HEK293 (cell line): ENCODE results near the gene UBXN6.

Experiments used
- PATZ1 ChIP-seq: fragments of 450-650 bp; formaldehyde crosslinking; IDR thresholded peaks from 2 replicates; pipeline ENCODE4 v1.5.1; 2016; ENCODE audit warnings: missing biosample characterization, missing genetic modification characterization
- PRDM1 ChIP-seq: fragments of 450-650 bp; formaldehyde crosslinking; IDR thresholded peaks from 2 replicates; pipeline ENCODE4; 2016; ENCODE audit warnings: missing biosample characterization, missing genetic modification characterization
- PRDM10 ChIP-seq: fragments of 450-650 bp; formaldehyde crosslinking; IDR thresholded peaks from 2 replicates; pipeline ENCODE4 v1.5.1; 2016; ENCODE audit warnings: missing biosample characterization, missing genetic modification characterization
- PRDM4 ChIP-seq: fragments of 450-650 bp; formaldehyde crosslinking; IDR thresholded peaks from 2 replicates; pipeline ENCODE4 v1.5.1; 2017; ENCODE audit warnings: missing biosample characterization, missing genetic modification characterization
- ZBTB10 ChIP-seq: fragments of 450-650 bp; formaldehyde crosslinking; IDR thresholded peaks from 2 replicates; pipeline ENCODE4 v1.5.1; 2016; ENCODE audit warnings: missing biosample characterization, missing genetic modification characterization
- ZBTB11 ChIP-seq: fragments of 450-650 bp; formaldehyde crosslinking; conservative IDR thresholded peaks from 2 replicates; pipeline ENCODE4 v1.5.1; 2016; ENCODE audit warnings: low read depth, missing biosample characterization, missing genetic modification characterization
- ZBTB26 ChIP-seq: fragments of 450-650 bp; formaldehyde crosslinking; optimal IDR thresholded peaks from 2 replicates; pipeline ENCODE3; 2016; ENCODE audit warnings: missing biosample characterization, mild to moderate bottlenecking, missing genetic modification characterization
- ZBTB7A ChIP-seq: fragments of 450-650 bp; formaldehyde crosslinking; IDR thresholded peaks from 2 replicates; pipeline ENCODE4 v1.5.1; 2016; ENCODE audit warnings: low read depth, missing biosample characterization, missing genetic modification characterization
- ZEB2 ChIP-seq: fragments of 450-650 bp; formaldehyde crosslinking; IDR thresholded peaks from 2 replicates; pipeline ENCODE4 v1.5.1; 2016; ENCODE audit warnings: missing biosample characterization, missing genetic modification characterization
- ZFP37 ChIP-seq: fragments of 450-650 bp; formaldehyde crosslinking; IDR thresholded peaks from 2 replicates; pipeline ENCODE4 v1.5.1; 2016; ENCODE audit warnings: missing biosample characterization, missing genetic modification characterization
- ZFP41 ChIP-seq: fragments of 450-650 bp; formaldehyde crosslinking; IDR thresholded peaks from 2 replicates; pipeline ENCODE4 v1.5.1; 2016; ENCODE audit warnings: missing biosample characterization, missing genetic modification characterization, borderline replicate concordance
- ZNF138 ChIP-seq: fragments of 450-650 bp; formaldehyde crosslinking; IDR thresholded peaks from 2 replicates; pipeline ENCODE4 v1.5.1; 2016; ENCODE audit warnings: missing biosample characterization, missing genetic modification characterization, borderline replicate concordance
- ZNF211 ChIP-seq: fragments of 450-650 bp; formaldehyde crosslinking; IDR thresholded peaks from 2 replicates; pipeline ENCODE4 v1.5.1; 2016; ENCODE audit warnings: low read depth, missing biosample characterization, missing genetic modification characterization
- ZNF223 ChIP-seq: fragments of 450-650 bp; formaldehyde crosslinking; IDR thresholded peaks from 2 replicates; pipeline ENCODE4 v1.5.1; 2016; ENCODE audit warnings: missing biosample characterization, missing genetic modification characterization
- ZNF398 ChIP-seq: fragments of 450-650 bp; formaldehyde crosslinking; IDR thresholded peaks from 2 replicates; pipeline ENCODE4 v1.5.1; 2017; ENCODE audit warnings: missing biosample characterization, missing genetic modification characterization
- ZNF473 ChIP-seq: fragments of 450-650 bp; formaldehyde crosslinking; IDR thresholded peaks from 2 replicates; pipeline ENCODE4 v1.5.1; 2017; ENCODE audit warnings: missing biosample characterization, missing genetic modification characterization
- ZNF529 ChIP-seq: fragments of 450-650 bp; formaldehyde crosslinking; IDR thresholded peaks from 2 replicates; pipeline ENCODE4 v1.5.1; 2017; ENCODE audit warnings: missing genetic modification characterization, missing biosample characterization; ENCODE audit not compliant: insufficient replicate concordance
- ZNF623 ChIP-seq: fragments of 450-650 bp; formaldehyde crosslinking; IDR thresholded peaks from 2 replicates; pipeline ENCODE4 v1.5.1; 2016; ENCODE audit warnings: missing biosample characterization, missing genetic modification characterization
- ZNF658 ChIP-seq: fragments of 450-650 bp; formaldehyde crosslinking; IDR thresholded peaks from 2 replicates; pipeline ENCODE4; 2016; ENCODE audit warnings: missing biosample characterization, missing genetic modification characterization
- ZNF76 ChIP-seq: fragments of 450-650 bp; formaldehyde crosslinking; IDR thresholded peaks from 2 replicates; pipeline ENCODE4; 2016; ENCODE audit warnings: low read depth, missing biosample characterization, missing genetic modification characterization, borderline replicate concordance
- ZXDB ChIP-seq: fragments of 450-650 bp; formaldehyde crosslinking; IDR thresholded peaks from 2 replicates; pipeline ENCODE4 v1.5.1; 2016; ENCODE audit warnings: missing biosample characterization, missing genetic modification characterization

The UBXN6 gene

GRCh38 chr19:4474514-4475022 is 17.0 kb upstream of the UBXN6 start (continued):
- TF ChIP-seq PRDM1 (tag by site-specific recombination) (peak; percentile 94), ZFP41 (tag by site-specific recombination) (no peak), ZBTB11 (tag by site-specific recombination) (peak; percentile 30; the same call in 1 of the 2 replicates), ZBTB10 (tag by site-specific recombination) (0 out of 2 replicates have a peak, but pooled peaks have one; percentile 33), ZFP37 (tag by site-specific recombination) (no peak), PRDM10 (tag by site-specific recombination) (peak; percentile 94), ZEB2 (tag by site-specific recombination) (0 out of 2 replicates have a peak, but pooled peaks have one; percentile 3), ZNF623 (tag by site-specific recombination) (no peak), ZNF223 (tag by site-specific recombination) (no peak), ZNF211 (no peak), ZNF473 (tag by site-specific recombination) (no peak), ZNF398 (tag by site-specific recombination) (peak; percentile 87), ZBTB7A (tag by site-specific recombination) (0 out of 2 replicates have a peak, but pooled peaks have one; percentile 7), ZNF138 (tag by site-specific recombination) (no peak), ZNF658 (tag by site-specific recombination) (no peak), ZNF76 (tag by site-specific recombination) (peak; percentile 62; the same call in 1 of the 2 replicates), PRDM4 (tag by site-specific recombination) (peak; percentile 44; the same call in 1 of the 2 replicates), ZXDB (tag by site-specific recombination) (no peak), PATZ1 (tag by site-specific recombination) (peak; percentile 92), ZNF529 (tag by site-specific recombination) (no peak), ZBTB26 (tag by site-specific recombination) (peak; percentile 14)
